PC-3 (cell line): ENCODE data around the gene SSC5D.

Source experiments
- EZH2 ChIP-seq: fragments of 300-600 bp; sonication (generic); IDR thresholded peaks from one replicate; pipeline ENCODE4 v1.6.1; 2017; ENCODE audit warnings: antibody characterized with exemption, mild to moderate bottlenecking, low read length; ENCODE audit not compliant: unreplicated experiment
- TF ChIP-seq, protein P1 (sequence below): fragments of 300-600 bp; sonication (generic); conservative IDR thresholded peaks from 2 replicates; pipeline ENCODE4 v1.5.1; 2017; ENCODE audit warnings: antibody characterized with exemption, low read depth, mild to moderate bottlenecking, low read length

DNA sequence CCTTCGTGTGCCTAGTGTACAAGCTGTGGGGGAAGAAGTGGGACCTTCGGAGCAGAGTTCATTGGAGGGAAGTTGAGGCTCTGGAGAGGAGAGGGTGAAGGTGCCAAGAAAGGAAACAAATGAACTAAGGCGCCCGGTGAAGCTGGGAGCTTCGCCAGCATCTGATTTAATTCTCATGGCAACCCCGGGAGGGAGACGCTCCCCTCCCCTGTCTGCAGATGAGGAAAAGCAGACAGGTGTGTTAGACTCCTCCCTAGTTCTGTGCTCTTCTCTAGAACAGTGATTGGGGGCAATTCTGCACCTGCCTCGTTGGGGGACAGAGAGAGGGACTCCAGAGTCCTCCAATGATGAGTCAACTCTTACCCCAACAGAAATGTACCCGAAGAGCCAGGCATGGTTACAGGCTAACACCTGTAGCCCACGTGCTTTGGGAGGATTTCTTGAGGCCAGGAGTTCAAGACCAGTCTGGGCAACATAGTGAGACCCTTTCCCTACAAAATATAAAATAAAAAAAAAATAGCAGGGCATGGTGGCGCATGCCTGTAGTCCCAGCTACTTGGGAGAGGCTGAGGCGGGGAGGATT is 4.2 kb downstream of the SSC5D start:
- TF ChIP-seq, protein P1, sequence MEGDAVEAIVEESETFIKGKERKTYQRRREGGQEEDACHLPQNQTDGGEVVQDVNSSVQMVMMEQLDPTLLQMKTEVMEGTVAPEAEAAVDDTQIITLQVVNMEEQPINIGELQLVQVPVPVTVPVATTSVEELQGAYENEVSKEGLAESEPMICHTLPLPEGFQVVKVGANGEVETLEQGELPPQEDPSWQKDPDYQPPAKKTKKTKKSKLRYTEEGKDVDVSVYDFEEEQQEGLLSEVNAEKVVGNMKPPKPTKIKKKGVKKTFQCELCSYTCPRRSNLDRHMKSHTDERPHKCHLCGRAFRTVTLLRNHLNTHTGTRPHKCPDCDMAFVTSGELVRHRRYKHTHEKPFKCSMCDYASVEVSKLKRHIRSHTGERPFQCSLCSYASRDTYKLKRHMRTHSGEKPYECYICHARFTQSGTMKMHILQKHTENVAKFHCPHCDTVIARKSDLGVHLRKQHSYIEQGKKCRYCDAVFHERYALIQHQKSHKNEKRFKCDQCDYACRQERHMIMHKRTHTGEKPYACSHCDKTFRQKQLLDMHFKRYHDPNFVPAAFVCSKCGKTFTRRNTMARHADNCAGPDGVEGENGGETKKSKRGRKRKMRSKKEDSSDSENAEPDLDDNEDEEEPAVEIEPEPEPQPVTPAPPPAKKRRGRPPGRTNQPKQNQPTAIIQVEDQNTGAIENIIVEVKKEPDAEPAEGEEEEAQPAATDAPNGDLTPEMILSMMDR = no peak
- no peak for TF ChIP-seq EZH2
